BE2C (cell line): ENCODE data around the gene HSPB8.

Experiments used
- DNase-seq: peaks from one replicate; pipeline ENCODE4 v3.0.0-alpha.2; 2020
- H3K27me3 ChIP-seq: fragments of 250-450 bp; sonication (Bioruptor Pico); 2 replicates; pipeline ENCODE4 v1.5.1; 2020; ENCODE audit warnings: mild to moderate bottlenecking
- H3K36me3 ChIP-seq: fragments of 250-450 bp; sonication (Bioruptor Pico); 2 replicates; pipeline ENCODE4 v1.5.1; 2020; ENCODE audit warnings: mild to moderate bottlenecking
- H3K4me1 ChIP-seq: fragments of 250-450 bp; sonication (Bioruptor Pico); 2 replicates; pipeline ENCODE4 v1.5.1; 2020
- H3K4me3 ChIP-seq: 2 replicates; pipeline ENCODE4 v1.5.1; 2011; ENCODE audit warnings: low read depth, low read length
- H3K9me3 ChIP-seq: fragments of 250-450 bp; sonication (Bioruptor Pico); 2 replicates; pipeline ENCODE4 v1.5.1; 2020
- TF ChIP-seq, protein P1 (sequence below): IDR thresholded peaks from 2 replicates; pipeline ENCODE4 v1.5.1; 2012; ENCODE audit warnings: mild to moderate bottlenecking, low read depth, low read length

HSPB8 gene

DNA sequence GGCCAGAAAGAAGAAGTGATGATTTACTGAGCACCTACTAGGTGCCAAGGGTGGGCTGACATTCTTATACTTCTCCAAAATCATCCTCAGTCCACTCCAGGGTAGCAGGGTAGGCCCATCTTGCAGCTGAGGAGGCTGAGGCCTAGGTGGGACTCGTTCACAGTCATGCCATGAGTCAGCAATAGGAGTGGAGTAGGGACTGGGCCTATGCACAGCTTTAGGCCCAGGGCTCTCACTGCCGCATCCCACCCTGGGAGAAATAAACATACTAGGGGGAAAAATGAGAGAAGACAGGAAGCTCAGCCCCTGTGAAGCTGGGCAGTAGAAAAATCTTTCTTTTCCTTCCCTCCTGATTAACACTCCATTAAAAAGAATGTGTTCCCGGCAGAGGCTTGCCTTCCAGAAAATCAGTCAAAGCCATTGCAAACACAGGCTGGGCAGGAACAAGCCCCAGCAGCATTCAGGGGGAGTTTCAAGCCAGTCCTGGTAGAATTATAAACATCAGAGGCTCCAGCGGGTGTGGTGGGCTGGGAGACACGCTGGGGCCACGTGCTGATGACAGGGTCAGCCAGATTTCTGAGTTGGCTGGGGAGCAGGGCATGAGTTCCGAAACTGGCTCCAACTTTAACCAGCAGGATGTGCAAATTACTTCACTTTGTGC, 1.8 kb downstream of the HSPB8 start:
- no peaks in the 10 kb centered on the region for H3K4me1 ChIP-seq
- H3K9me3 ChIP-seq = no peaks in the 10 kb centered on the region
- DNase-seq = no peak
- no peaks in the 10 kb centered on the region for H3K36me3 ChIP-seq
- TF ChIP-seq, protein P1, sequence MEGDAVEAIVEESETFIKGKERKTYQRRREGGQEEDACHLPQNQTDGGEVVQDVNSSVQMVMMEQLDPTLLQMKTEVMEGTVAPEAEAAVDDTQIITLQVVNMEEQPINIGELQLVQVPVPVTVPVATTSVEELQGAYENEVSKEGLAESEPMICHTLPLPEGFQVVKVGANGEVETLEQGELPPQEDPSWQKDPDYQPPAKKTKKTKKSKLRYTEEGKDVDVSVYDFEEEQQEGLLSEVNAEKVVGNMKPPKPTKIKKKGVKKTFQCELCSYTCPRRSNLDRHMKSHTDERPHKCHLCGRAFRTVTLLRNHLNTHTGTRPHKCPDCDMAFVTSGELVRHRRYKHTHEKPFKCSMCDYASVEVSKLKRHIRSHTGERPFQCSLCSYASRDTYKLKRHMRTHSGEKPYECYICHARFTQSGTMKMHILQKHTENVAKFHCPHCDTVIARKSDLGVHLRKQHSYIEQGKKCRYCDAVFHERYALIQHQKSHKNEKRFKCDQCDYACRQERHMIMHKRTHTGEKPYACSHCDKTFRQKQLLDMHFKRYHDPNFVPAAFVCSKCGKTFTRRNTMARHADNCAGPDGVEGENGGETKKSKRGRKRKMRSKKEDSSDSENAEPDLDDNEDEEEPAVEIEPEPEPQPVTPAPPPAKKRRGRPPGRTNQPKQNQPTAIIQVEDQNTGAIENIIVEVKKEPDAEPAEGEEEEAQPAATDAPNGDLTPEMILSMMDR = no peak
- no peak overlapping the region for H3K4me3 ChIP-seq
- no peaks in the 10 kb centered on the region for H3K27me3 ChIP-seq

DNA sequence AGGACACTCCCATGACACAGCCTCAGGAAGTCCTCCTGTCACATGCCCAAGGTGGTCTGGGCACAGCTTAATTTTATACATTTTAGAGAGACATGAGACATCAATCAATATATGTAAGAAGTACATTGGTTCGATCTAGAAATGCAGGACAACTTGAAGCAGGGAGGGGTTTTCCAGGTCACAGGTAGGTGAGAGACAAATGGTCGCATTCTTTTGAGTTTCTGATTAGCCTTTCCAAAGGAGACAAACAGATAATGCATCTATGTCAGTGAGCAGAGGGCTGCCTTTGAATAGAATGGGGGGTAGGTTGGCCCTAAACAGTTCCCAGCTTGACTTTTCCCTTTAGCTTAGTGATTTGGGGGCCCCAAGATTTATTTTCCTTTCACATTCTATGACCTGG, 2.5 kb downstream of the HSPB8 start:
- Histone ChIP-seq H3K4me1 (no peaks in the 10 kb centered on the region), H3K4me3 (no peak overlapping the region), H3K9me3 (no peaks in the 10 kb centered on the region), H3K27me3 (no peaks in the 10 kb centered on the region), H3K36me3 (no peaks in the 10 kb centered on the region)
- DNase-seq = no peak
- TF ChIP-seq, protein P1 = no peak

DNA sequence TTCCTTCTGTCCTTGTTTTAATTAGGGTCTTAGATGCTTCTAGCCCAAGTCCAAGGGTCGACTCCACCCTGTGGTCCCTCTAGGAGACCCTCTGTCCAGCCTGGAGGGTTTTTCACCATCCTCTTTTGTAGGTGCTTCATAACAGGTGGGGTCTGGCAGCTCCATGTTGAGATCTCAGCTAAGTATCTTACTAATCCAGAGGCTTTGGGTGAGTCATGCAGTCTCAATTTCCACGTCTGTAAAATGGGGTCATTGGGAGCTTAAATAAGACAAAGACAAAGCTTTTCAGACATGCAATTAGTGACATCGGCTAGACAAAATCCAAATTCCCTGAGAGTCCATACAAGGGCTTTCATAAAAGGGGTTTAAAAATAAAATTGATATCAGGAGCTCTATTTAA, 3.2 kb downstream of the HSPB8 start:
- no peak overlapping the region for H3K4me3 ChIP-seq
- DNase-seq = no peak
- H3K36me3 ChIP-seq = no peaks in the 10 kb centered on the region
- H3K9me3 ChIP-seq = no peaks in the 10 kb centered on the region
- no peaks in the 10 kb centered on the region for H3K4me1 ChIP-seq
- TF ChIP-seq, protein P1 = no peak
- no peaks in the 10 kb centered on the region for H3K27me3 ChIP-seq

DNA sequence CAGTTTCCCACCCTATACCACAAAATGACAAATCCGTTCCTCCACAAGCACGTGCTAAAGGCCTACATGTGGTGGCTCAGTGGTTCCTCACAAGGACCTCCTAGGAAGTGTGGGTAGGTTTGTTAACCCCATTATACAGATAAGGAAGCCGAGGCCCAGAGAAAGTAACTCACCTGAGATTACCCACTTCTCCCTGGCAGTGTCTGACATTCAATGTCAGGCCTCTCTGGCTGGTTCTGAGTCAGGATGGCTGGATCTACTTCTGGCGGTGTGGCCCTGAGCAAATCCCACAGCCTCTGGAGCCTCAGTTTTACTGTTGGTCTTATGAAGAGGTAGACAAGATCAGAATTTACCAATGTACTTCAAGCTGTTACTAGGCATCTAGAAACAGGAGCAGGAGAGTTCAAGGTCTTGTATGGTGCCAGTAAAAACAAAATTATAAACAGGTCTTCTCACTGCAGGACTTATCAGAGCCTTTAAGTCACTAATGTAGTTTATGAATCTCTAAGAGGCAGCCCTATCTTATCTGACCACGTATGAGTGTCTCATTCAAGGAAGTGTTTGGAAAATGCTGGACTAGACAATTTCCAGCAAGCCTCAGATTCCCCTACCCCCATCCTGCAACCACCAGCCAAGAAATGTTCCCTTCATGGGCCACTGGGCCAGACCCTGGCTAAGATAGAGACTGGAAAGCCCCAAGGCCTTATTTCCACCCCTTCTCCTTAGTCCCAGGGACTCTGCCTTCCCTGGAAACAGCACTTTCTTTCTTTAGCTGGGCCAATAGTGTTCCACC, 4.2 kb downstream of the HSPB8 start:
- Histone ChIP-seq H3K4me1 (no peaks in the 10 kb centered on the region), H3K27me3 (no peaks in the 10 kb centered on the region), H3K36me3 (no peaks in the 10 kb centered on the region), H3K9me3 (no peaks in the 10 kb centered on the region), H3K4me3 (no peak overlapping the region)
- TF ChIP-seq, protein P1 = no peak
- DNase-seq = no peak

DNA sequence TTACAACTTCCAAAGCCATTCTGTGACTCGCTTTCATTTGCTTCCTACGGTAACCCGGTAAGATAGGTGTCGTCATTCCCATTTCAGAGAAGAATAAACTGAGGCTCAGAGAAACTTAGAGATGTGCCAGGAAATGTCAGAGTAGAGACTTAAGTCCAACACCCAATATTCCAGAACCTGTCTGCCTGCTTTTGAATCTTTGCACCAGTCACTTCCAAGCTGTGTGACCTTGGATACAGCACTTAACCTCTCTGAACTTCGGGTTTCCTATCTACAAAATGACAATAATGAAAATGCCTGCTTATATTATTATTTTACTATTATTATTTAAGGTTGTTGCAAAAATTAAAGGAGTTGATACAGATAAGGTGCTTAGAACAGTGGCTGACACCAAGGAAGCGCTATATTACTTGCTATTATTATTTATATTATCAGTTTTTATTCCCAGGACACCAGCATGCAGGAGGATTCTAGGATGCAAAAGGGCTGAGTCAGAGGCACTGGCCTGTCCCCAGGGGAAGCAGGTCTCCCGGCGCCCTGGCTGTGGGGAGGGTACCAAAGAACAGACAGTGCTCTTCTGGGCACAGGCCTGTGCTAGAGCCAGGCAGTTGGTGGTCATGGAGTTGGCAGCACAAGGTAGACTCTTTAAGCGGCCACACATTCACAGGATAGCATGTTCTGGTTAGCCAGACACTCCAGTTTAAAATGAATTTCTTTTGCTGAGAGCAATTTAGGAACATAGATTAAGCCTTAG, 5.4 kb downstream of the HSPB8 start:
- no peak overlapping the region for H3K4me3 ChIP-seq
- H3K27me3 ChIP-seq = no peaks in the 10 kb centered on the region
- H3K9me3 ChIP-seq = no peaks in the 10 kb centered on the region
- no peaks in the 10 kb centered on the region for H3K4me1 ChIP-seq
- no peak for DNase-seq
- no peaks in the 10 kb centered on the region for H3K36me3 ChIP-seq
- TF ChIP-seq, protein P1 = no peak
